Breast epithelium (tissue), 4 donors: ENCODE results near the gene PLCB2. TPM values are rescaled to one million over a fixed set of nuclear protein-coding genes. Genes with fewer than 3 reads are reported as not detected.
A peak's percentile ranks its signal among the peaks of the same experiment; 100 is the strongest.

Experiments used
- DNase-seq, 2 donors: peaks; one replicate each; pipeline ENCODE4 v3.0.0-alpha.2; 2019; ENCODE audit warnings: low spot score in 2 of 2
- H3K27ac ChIP-seq, 2 donors: fragments of 200-600 bp; sonication (generic) in 1 of 2; one replicate each; pipeline ENCODE4 v1.5.1; 2016 to 2019; ENCODE audit warnings: mild to moderate bottlenecking in 1 of 2
- H3K27me3 ChIP-seq, 2 donors: fragments of 200-600 bp; sonication (generic) in 1 of 2; one replicate each; pipeline versions ENCODE4 v1.5.1 to v1.6.0; 2017 to 2019; ENCODE audit warnings: control low read depth in 1 of 2, mild to moderate bottlenecking in 1 of 2
- H3K36me3 ChIP-seq: fragments of 200-600 bp; one replicate; pipeline ENCODE4 v1.5.1; 2019
- H3K4me1 ChIP-seq, 2 donors: fragments of 200-600 bp; sonication (generic); one replicate each; pipeline ENCODE4 v1.5.1; 2016 to 2019; ENCODE audit warnings: control low read depth in 1 of 2
- H3K4me3 ChIP-seq, 3 donors: fragments of 200-600 bp; sonication (generic); 1 replicate in 2 of 3; 2 replicates in 1 of 3; pipeline ENCODE4 v1.5.1; 2016 to 2019; ENCODE audit warnings: mild to moderate bottlenecking in 3 of 3, moderate library complexity in 2 of 3
- H3K9me3 ChIP-seq, 2 donors: fragments of 200-600 bp; sonication (generic) in 1 of 2; one replicate each; pipeline ENCODE4 v1.5.1; 2016 to 2019; ENCODE audit warnings: control low read depth in 1 of 2
- POLR2A ChIP-seq: fragments of 450-650 bp; IDR thresholded peaks from one replicate; pipeline ENCODE4 v1.6.1; 2016; ENCODE audit warnings: antibody characterized with exemption, mild to moderate bottlenecking, moderate library complexity
- POLR2AphosphoS5 ChIP-seq, 3 donors: sonication (generic); formaldehyde crosslinking; IDR thresholded peaks; one replicate each; pipeline ENCODE4 v1.6.1; 2017; ENCODE audit warnings: antibody characterized with exemption in 3 of 3
- intact Hi-C: fragments of 100-400 bp; cut with DNase I; formaldehyde crosslinking; loops from one replicate; pipeline ENCODE4 v1.15.1; 2023; ENCODE audit warnings: low total_unique reads
- total RNA-seq, 3 donors: library from RNA; depleted of rRNA; stranded (reverse); fragments of >200 nt; gene quantifications; one replicate each; pipeline ENCODE4 v1.1.0, GENCODE V29; 2016
- TF ChIP-seq, protein P1 (sequence below), 3 donors: fragments of 450-650 bp; IDR thresholded peaks; one replicate each; pipeline ENCODE4 v1.5.1; 2016 to 2017; ENCODE audit warnings: antibody characterized with exemption in 3 of 3, mild to moderate bottlenecking in 3 of 3, moderate library complexity in 3 of 3

The PLCB2 gene
- total RNA-seq, 3 donors from 2014 or later: 4.3 to 17.9 (median 13.6) TPM

DNA sequence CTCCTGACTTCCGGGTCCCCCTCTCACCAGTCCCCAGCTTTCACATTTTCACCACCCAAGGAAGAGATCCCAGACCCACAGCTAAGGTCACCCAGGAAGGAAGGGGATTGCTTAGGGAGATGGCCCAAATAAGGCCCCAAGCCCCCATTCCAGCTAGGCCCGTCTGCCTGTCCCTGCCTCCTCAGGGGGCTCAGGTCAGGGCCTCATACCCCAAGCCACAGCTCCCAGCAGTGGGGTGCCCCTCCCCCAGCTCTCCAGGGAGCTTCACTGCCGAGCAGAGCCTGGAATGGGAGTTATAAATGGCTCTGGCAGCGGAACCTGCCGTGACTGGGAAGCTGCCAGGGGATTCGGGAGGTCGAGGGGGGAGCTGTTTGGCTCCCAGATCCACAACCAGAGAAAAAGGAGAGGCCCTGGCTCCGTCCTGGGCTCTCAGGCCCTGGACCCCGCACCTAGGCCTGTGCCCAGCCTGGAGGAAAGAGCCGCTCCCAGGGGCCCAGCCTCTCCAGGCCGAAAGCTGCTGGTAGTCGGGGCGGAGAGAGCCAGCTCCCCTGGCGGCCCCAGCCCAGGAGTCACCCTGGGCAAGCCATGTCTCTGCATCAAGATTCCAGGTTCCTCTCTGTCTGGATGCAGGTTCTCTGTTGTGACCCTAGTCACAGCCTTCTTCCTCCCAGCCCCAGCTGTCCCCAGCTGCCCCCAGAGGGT is 32.5 kb upstream of the PLCB2 start:
- TF ChIP-seq POLR2AphosphoS5 (IDR thresholded peaks at IDR 0.05) (peak in 2 of 3 donors; percentile 37 to 56), POLR2A (no peak)
- TF ChIP-seq, protein P1, sequence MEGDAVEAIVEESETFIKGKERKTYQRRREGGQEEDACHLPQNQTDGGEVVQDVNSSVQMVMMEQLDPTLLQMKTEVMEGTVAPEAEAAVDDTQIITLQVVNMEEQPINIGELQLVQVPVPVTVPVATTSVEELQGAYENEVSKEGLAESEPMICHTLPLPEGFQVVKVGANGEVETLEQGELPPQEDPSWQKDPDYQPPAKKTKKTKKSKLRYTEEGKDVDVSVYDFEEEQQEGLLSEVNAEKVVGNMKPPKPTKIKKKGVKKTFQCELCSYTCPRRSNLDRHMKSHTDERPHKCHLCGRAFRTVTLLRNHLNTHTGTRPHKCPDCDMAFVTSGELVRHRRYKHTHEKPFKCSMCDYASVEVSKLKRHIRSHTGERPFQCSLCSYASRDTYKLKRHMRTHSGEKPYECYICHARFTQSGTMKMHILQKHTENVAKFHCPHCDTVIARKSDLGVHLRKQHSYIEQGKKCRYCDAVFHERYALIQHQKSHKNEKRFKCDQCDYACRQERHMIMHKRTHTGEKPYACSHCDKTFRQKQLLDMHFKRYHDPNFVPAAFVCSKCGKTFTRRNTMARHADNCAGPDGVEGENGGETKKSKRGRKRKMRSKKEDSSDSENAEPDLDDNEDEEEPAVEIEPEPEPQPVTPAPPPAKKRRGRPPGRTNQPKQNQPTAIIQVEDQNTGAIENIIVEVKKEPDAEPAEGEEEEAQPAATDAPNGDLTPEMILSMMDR (IDR thresholded peaks at IDR 0.05): no peak
- Histone ChIP-seq H3K27me3 (no peaks in the 10 kb centered on the region), H3K4me1 (peaks cover 32 to 59% of the 10 kb centered on the region in 2 donors), H3K9me3 (no peaks in the 10 kb centered on the region), H3K4me3 (peak overlapping the region; percentile 36 to 67 (median 44)), H3K36me3 (no peaks in the 10 kb centered on the region), H3K27ac (peak overlapping the region; percentile 96 to 97)
- intact Hi-C loops: no loop called here
- no peak for DNase-seq

DNA sequence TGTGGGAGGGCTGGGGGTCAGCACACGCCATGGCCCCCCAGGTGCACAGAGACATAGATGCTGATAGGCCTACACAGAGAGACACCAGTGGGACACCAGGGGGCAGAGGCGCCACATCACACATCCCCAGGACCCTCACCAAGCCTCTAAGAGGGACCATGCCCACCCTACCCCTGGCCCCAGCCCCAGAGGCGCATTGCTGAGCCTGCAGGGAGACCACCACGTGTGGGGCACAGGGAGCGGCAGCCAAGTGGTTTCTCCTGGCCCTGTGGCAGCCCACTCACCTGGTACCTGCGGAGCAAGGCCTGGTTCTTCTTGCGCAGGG is 31.8 kb upstream of the PLCB2 start:
- Histone ChIP-seq H3K4me3 (peak overlapping the region; percentile 36 to 67 (median 44)), H3K4me1 (peaks cover 38 to 54% of the 10 kb centered on the region in 2 donors), H3K27ac (peak overlapping the region; percentile 96 to 97), H3K27me3 (no peaks in the 10 kb centered on the region), H3K36me3 (no peaks in the 10 kb centered on the region), H3K9me3 (no peaks in the 10 kb centered on the region)
- intact Hi-C loops: no loop called here
- no peak for DNase-seq
- TF ChIP-seq POLR2AphosphoS5 (IDR thresholded peaks at IDR 0.05) (no peak), POLR2A (no peak)
- TF ChIP-seq, protein P1 (IDR thresholded peaks at IDR 0.05): no peak

DNA sequence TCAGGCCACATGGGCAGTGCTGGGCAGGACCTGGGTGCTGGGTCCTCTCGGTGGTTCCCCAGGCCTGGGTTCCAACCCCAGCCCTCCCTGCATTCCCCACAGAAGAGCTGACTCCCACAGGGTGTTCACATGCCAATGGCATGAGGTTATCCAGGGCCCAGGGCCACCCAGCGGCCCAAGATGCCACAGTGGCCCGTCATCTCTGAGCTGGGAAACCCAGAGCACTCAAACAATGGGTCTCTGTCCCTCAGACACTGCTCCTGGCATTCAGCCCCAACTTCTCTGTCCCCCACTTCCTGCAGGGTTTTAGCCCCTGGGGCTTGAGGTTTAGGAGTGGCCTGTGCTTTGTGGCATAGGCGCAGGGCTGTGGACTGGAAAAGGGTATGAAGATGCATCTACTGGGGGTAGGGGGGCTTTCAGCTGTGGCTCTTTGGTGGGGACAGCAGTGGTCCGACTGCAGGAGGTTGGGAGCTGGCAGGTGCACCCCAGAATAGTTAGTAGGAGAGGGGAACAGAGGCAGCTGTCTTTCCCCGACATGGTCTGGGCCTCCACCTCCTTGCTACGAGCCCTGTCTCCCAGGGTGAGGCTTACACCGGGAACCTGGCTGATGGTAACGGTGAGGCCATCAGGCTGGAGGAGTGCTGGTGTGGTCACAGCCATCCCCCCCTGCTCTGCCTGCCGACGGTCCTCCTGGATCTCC is 31.3 kb upstream of the PLCB2 start:
- H3K36me3 ChIP-seq: no peaks in the 10 kb centered on the region
- no peaks in the 10 kb centered on the region for H3K27me3 ChIP-seq
- H3K27ac ChIP-seq: peak overlapping the region; percentile 96 to 97
- no peaks in the 10 kb centered on the region for H3K9me3 ChIP-seq
- peak overlapping the region in 2 of 3 donors; percentile 44 to 67 for H3K4me3 ChIP-seq
- intact Hi-C loops: no loop called here
- H3K4me1 ChIP-seq: peaks cover 42 to 58% of the 10 kb centered on the region in 2 donors
- DNase-seq: peak in 1 of 2 donors; percentile 94
- peak in 1 of 3 donors; percentile 59 for TF ChIP-seq POLR2AphosphoS5 (IDR thresholded peaks at IDR 0.05)
- TF ChIP-seq, protein P1 (IDR thresholded peaks at IDR 0.05): no peak
- TF ChIP-seq POLR2A: no peak

- TF ChIP-seq, protein P1 (IDR thresholded peaks at IDR 0.05): peak in 2 of 3 donors; percentile 17 to 52
- TF ChIP-seq POLR2AphosphoS5 (IDR thresholded peaks at IDR 0.05): no peak
- Histone ChIP-seq H3K4me1 (peaks cover 38 to 61% of the 10 kb centered on the region in 2 donors), H3K9me3 (no peaks in the 10 kb centered on the region), H3K27ac (peak overlapping the region; percentile 96 to 97), H3K27me3 (no peaks in the 10 kb centered on the region), H3K36me3 (no peaks in the 10 kb centered on the region), H3K4me3 (peak overlapping the region in 1 of 3 donors; percentile 26)
- intact Hi-C loops: no loop called here
- no peak for DNase-seq
Observed at GRCh38 chr15:40338041-40338657, 30.4 kb upstream of the PLCB2 start.

DNA sequence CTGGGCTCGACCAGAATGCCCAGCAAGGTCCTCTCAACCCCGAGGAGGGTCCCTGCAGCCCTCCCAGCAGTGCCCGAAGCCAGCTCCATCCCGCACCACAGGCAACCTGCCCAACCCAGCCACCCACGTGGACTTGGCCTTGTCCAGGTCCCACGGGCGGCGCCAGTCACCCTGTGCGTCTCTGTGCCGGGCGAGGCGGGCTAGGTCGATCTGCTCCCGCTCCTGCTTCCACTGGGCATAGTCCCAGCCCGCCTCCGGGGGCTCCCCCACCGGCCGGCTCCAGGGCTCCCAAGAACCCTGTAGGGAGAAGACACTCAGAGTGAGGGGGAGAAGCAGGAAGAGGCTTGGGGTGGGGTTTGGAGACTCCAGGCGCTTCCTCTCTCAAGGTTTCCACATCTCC is 29.9 kb upstream of the PLCB2 start:
- H3K27ac ChIP-seq: peak overlapping the region; percentile 96 to 97
- no peak for DNase-seq
- peaks cover 38 to 56% of the 10 kb centered on the region in 2 donors for H3K4me1 ChIP-seq
- H3K27me3 ChIP-seq: no peaks in the 10 kb centered on the region
- intact Hi-C loops: no loop called here
- H3K4me3 ChIP-seq: peak overlapping the region in 1 of 3 donors; percentile 26
- TF ChIP-seq, protein P1 (IDR thresholded peaks at IDR 0.05): no peak
- no peak for TF ChIP-seq POLR2A
- TF ChIP-seq POLR2AphosphoS5 (IDR thresholded peaks at IDR 0.05): no peak
- H3K9me3 ChIP-seq: no peaks in the 10 kb centered on the region
- H3K36me3 ChIP-seq: no peaks in the 10 kb centered on the region
